ENCODE results near the gene IGIP. TPM values are rescaled to one million over a fixed set of nuclear protein-coding genes. Genes with fewer than 3 reads are reported as not detected.

Gene IGIP
- total RNA-seq, result 1 to 10 TPM; 3.2 to 3.7 TPM
- 2.2 to 7.8 reads per million in 2 donors for total RNA-seq

- Mint-ChIP-seq H3K4me3 (no peak within 1 kb of the TSS), H3K27me3 (no peaks in the 10 kb centered on the region), H3K36me3 (ENCODE audit: low read depth) (no peaks in the 10 kb centered on the region), H3K27ac (peak within 1 kb of the TSS; percentile 16), H3K4me1 (peaks cover 27% of the 10 kb centered on the region)
- ATAC-seq (no peak), DNase-seq (no peak)
- H3K9me3 ChIP-seq (ENCODE audit: control insufficient read depth, low read length, poor library complexity, severe bottlenecking), result no peaks in the 10 kb centered on the region
These were observed at the start of gene IGIP for GRCh38 chr5:140125637-140126036. TSS of gene IGIP (plus strand) at chr5:140125937. CDS start at chr5:140128477, 2,540 bp downstream.

- DNase-seq (no peak), ATAC-seq (no peak)
- Mint-ChIP-seq H3K27ac (no peak overlapping the region), H3K36me3 (ENCODE audit: low read depth) (peaks cover 4% of the 10 kb centered on the region), H3K4me1 (peaks cover 3% of the 10 kb centered on the region), H3K27me3 (peaks cover 23% of the 10 kb centered on the region), H3K4me3 (no peak overlapping the region)
- H3K9me3 ChIP-seq (ENCODE audit: control insufficient read depth, low read length, poor library complexity, severe bottlenecking), result no peaks in the 10 kb centered on the region
These were observed 49.6 kb upstream of the IGIP start for GRCh38 chr5:140076142-140076541.

GRCh38 chr5:140076788-140077187 lies 48.9 kb upstream of the IGIP start:
- H3K4me1 Mint-ChIP-seq, result peaks cover 3% of the 10 kb centered on the region
- DNase-seq (no peak), ATAC-seq (no peak)
- H3K36me3 Mint-ChIP-seq (ENCODE audit: low read depth), result peaks cover 4% of the 10 kb centered on the region
- H3K27me3 Mint-ChIP-seq, result peaks cover 23% of the 10 kb centered on the region
- H3K4me3 Mint-ChIP-seq, result no peak overlapping the region
- H3K27ac Mint-ChIP-seq, result no peak overlapping the region
- no peaks in the 10 kb centered on the region for H3K9me3 ChIP-seq (ENCODE audit: control insufficient read depth, low read length, poor library complexity, severe bottlenecking)

- DNase-seq, result no peak
- H3K36me3 Mint-ChIP-seq (ENCODE audit: low read depth), result no peaks in the 10 kb centered on the region
- H3K4me3 Mint-ChIP-seq, result no peak overlapping the region
- ATAC-seq, result no peak
- H3K9me3 ChIP-seq (ENCODE audit: control insufficient read depth, low read length, poor library complexity, severe bottlenecking), result no peaks in the 10 kb centered on the region
- peaks cover 26% of the 10 kb centered on the region for H3K27me3 Mint-ChIP-seq
- H3K4me1 Mint-ChIP-seq, result no peaks in the 10 kb centered on the region
- no peak overlapping the region for H3K27ac Mint-ChIP-seq
These were observed 42.6 kb upstream of the IGIP start for GRCh38 chr5:140083120-140083519.

GRCh38 chr5:140083650-140084049 lies 42.1 kb upstream of the IGIP start:
- peaks cover 26% of the 10 kb centered on the region for H3K27me3 Mint-ChIP-seq
- ATAC-seq (no peak), DNase-seq (no peak)
- no peaks in the 10 kb centered on the region for H3K9me3 ChIP-seq (ENCODE audit: control insufficient read depth, low read length, poor library complexity, severe bottlenecking)
- H3K4me3 Mint-ChIP-seq, result no peak overlapping the region
- no peak overlapping the region for H3K27ac Mint-ChIP-seq
- H3K36me3 Mint-ChIP-seq (ENCODE audit: low read depth), result no peaks in the 10 kb centered on the region
- H3K4me1 Mint-ChIP-seq, result no peaks in the 10 kb centered on the region

GRCh38 chr5:140084541-140084940 lies 41.2 kb upstream of the IGIP start:
- no peak overlapping the region for H3K4me3 Mint-ChIP-seq
- ATAC-seq (no peak), DNase-seq (no peak)
- H3K4me1 Mint-ChIP-seq, result no peaks in the 10 kb centered on the region
- H3K27me3 Mint-ChIP-seq, result peaks cover 26% of the 10 kb centered on the region
- no peaks in the 10 kb centered on the region for H3K36me3 Mint-ChIP-seq (ENCODE audit: low read depth)
- H3K27ac Mint-ChIP-seq, result no peak overlapping the region
- peaks cover 4% of the 10 kb centered on the region for H3K9me3 ChIP-seq (ENCODE audit: control insufficient read depth, low read length, poor library complexity, severe bottlenecking)

- H3K9me3 ChIP-seq (ENCODE audit: control insufficient read depth, low read length, poor library complexity, severe bottlenecking), result peaks cover 8% of the 10 kb centered on the region
These were observed 35.5 kb upstream of the IGIP start for GRCh38 chr5:140090251-140090650.

GRCh38 chr5:140093179-140093578 lies 32.6 kb upstream of the IGIP start:
- no peaks in the 10 kb centered on the region for H3K36me3 Mint-ChIP-seq (ENCODE audit: low read depth)
- H3K4me3 Mint-ChIP-seq, result no peak overlapping the region
- ATAC-seq (no peak), DNase-seq (no peak)
- no peak overlapping the region for H3K27ac Mint-ChIP-seq
- peaks cover 2% of the 10 kb centered on the region for H3K4me1 Mint-ChIP-seq
- H3K27me3 Mint-ChIP-seq, result peaks cover 7% of the 10 kb centered on the region
- H3K9me3 ChIP-seq (ENCODE audit: control insufficient read depth, low read length, poor library complexity, severe bottlenecking), result peaks cover 8% of the 10 kb centered on the region

More at GRCh38 chr5:140090251-140090650, 35.5 kb upstream of the IGIP start:
- no peak for ATAC-seq
- no peak for DNase-seq
- no peaks in the 10 kb centered on the region for H3K4me1 Mint-ChIP-seq
- no peak overlapping the region for H3K4me3 Mint-ChIP-seq
- H3K36me3 Mint-ChIP-seq (ENCODE audit: low read depth), result no peaks in the 10 kb centered on the region
- peaks cover 3% of the 10 kb centered on the region for H3K27me3 Mint-ChIP-seq
- no peak overlapping the region for H3K27ac Mint-ChIP-seq

- Mint-ChIP-seq H3K27ac (no peak overlapping the region), H3K36me3 (ENCODE audit: low read depth) (no peaks in the 10 kb centered on the region), H3K4me3 (no peak overlapping the region), H3K4me1 (peaks cover 2% of the 10 kb centered on the region), H3K27me3 (peaks cover 7% of the 10 kb centered on the region)
- peaks cover 8% of the 10 kb centered on the region for H3K9me3 ChIP-seq (ENCODE audit: control insufficient read depth, low read length, poor library complexity, severe bottlenecking)
- ATAC-seq (no peak), DNase-seq (no peak)
These were observed 31.9 kb upstream of the IGIP start for GRCh38 chr5:140093866-140094265.

- ATAC-seq (no peak), DNase-seq (no peak)
- no peak overlapping the region for H3K4me3 Mint-ChIP-seq
- H3K36me3 Mint-ChIP-seq (ENCODE audit: low read depth), result no peaks in the 10 kb centered on the region
- H3K27me3 Mint-ChIP-seq, result peaks cover 7% of the 10 kb centered on the region
- no peak overlapping the region for H3K27ac Mint-ChIP-seq
- H3K4me1 Mint-ChIP-seq, result peaks cover 2% of the 10 kb centered on the region
- peaks cover 4% of the 10 kb centered on the region for H3K9me3 ChIP-seq (ENCODE audit: control insufficient read depth, low read length, poor library complexity, severe bottlenecking)
These were observed 30.8 kb upstream of the IGIP start for GRCh38 chr5:140094889-140095288.

GRCh38 chr5:140101179-140101578 lies 24.6 kb upstream of the IGIP start:
- Mint-ChIP-seq H3K4me3 (no peak overlapping the region), H3K27me3 (peaks cover 13% of the 10 kb centered on the region), H3K36me3 (ENCODE audit: low read depth) (no peaks in the 10 kb centered on the region), H3K27ac (peak overlapping the region; percentile 21), H3K4me1 (peaks cover 2% of the 10 kb centered on the region)
- no peak for ATAC-seq
- H3K9me3 ChIP-seq (ENCODE audit: control insufficient read depth, low read length, poor library complexity, severe bottlenecking), result no peaks in the 10 kb centered on the region
- DNase-seq, result no peak

- DNase-seq, result no peak
- no peaks in the 10 kb centered on the region for H3K9me3 ChIP-seq (ENCODE audit: control insufficient read depth, low read length, poor library complexity, severe bottlenecking)
- ATAC-seq, result no peak
- H3K27ac Mint-ChIP-seq, result no peak overlapping the region
- peaks cover 4% of the 10 kb centered on the region for H3K4me1 Mint-ChIP-seq
- H3K36me3 Mint-ChIP-seq (ENCODE audit: low read depth), result no peaks in the 10 kb centered on the region
- no peak overlapping the region for H3K4me3 Mint-ChIP-seq
- peaks cover 6% of the 10 kb centered on the region for H3K27me3 Mint-ChIP-seq
These were observed 22.6 kb upstream of the IGIP start for GRCh38 chr5:140103154-140103553.

GRCh38 chr5:140104100-140104499 lies 21.6 kb upstream of the IGIP start:
- ATAC-seq (no peak), DNase-seq (no peak)
- Mint-ChIP-seq H3K4me1 (peaks cover 12% of the 10 kb centered on the region), H3K36me3 (ENCODE audit: low read depth) (no peaks in the 10 kb centered on the region), H3K27me3 (peaks cover 6% of the 10 kb centered on the region), H3K4me3 (no peak overlapping the region), H3K27ac (no peak overlapping the region)
- H3K9me3 ChIP-seq (ENCODE audit: control insufficient read depth, low read length, poor library complexity, severe bottlenecking), result no peaks in the 10 kb centered on the region

GRCh38 chr5:140106101-140106500 lies 19.6 kb upstream of the IGIP start:
- H3K27ac Mint-ChIP-seq, result peak overlapping the region; percentile 96
- H3K4me1 Mint-ChIP-seq, result peaks cover 20% of the 10 kb centered on the region
- ATAC-seq (no peak), DNase-seq (no peak)
- H3K4me3 Mint-ChIP-seq, result peak overlapping the region; percentile 15
- no peaks in the 10 kb centered on the region for H3K36me3 Mint-ChIP-seq (ENCODE audit: low read depth)
- H3K27me3 Mint-ChIP-seq, result no peaks in the 10 kb centered on the region
- no peaks in the 10 kb centered on the region for H3K9me3 ChIP-seq (ENCODE audit: control insufficient read depth, low read length, poor library complexity, severe bottlenecking)

Data from T-helper 17 cell (primary cell).